AG04449 (cell line): ENCODE results near the gene ABHD17C.
A peak's percentile ranks its signal among the peaks of the same experiment; 100 is the strongest.

Experiments used
- CTCF ChIA-PET: fragments of 350-600 bp; formaldehyde crosslinking; extraction: SDS; loops from one replicate; lab custom pipeline; 2021; ENCODE audit warnings: antibody characterized with exemption; lab: Yijun Ruan, JAX
- POLR2A ChIA-PET: fragments of 400-600, 350-600 bp; formaldehyde crosslinking; extraction: SDS; loops from one replicate; lab custom pipeline; 2020; ENCODE audit warnings: antibody characterized with exemption, inconsistent platforms; lab: Yijun Ruan, JAX
- DNase-seq: peaks from one replicate; pipeline ENCODE4 v3.0.0-alpha.2; 2010; ENCODE audit warnings: low read depth, low spot score
- H3K4me3 ChIP-seq: 2 replicates; pipeline ENCODE4 v1.5.1; 2011; ENCODE audit warnings: low read depth, mild to moderate bottlenecking, control low read depth, low read length
- TF ChIP-seq, protein P1 (sequence below): IDR thresholded peaks from one replicate; pipeline ENCODE4 v1.5.1; 2011; ENCODE audit warnings: mild to moderate bottlenecking, moderate library complexity, low read length, control low read depth, inconsistent platforms; ENCODE audit not compliant: insufficient read depth; ENCODE audit errors: missing control alignments

ABHD17C gene

DNA sequence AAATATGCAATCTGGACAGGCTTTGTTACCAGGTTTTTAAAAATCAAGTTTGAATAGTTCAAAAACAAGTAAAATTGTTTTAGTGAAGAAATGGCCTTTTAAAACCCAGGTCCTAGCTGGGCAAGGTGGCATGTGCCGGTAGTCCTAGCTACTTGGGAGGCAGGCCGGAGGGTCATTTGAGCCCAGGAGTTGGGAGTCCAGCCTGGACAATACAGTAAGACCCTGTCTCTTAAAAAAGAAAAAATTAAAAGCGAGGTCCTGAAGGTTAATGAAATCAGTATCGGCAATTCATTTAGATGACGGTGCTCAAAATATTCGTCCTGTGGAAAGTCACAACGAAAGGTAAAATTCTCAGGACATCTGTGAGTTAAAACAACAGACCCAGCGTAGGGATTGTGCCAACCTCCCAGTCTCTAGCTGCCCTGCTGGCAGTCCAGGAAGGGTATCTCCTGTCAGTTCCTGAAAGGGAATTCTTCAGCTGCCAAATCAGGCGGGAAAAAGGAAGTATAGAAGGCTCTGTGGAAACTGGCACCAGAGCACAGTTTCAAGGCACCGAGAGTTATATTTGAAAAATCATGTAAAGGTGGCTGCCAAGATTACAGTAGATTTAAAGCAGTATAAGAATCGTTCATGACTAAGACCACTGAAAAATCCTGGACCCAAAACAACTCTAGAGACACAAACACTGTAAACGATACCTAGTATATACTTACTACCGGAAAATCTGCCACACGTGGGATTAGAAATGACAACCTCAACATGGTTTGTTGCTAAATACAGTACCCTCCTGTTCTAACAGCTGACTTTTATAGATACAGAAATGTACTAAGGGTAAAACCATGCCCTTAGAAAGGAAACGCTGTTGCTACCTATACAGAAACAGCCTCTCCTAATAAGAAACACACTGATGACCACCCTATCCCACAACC lies 1.2 kb upstream of the ABHD17C start:
- no peak for DNase-seq
- TF ChIP-seq, protein P1, sequence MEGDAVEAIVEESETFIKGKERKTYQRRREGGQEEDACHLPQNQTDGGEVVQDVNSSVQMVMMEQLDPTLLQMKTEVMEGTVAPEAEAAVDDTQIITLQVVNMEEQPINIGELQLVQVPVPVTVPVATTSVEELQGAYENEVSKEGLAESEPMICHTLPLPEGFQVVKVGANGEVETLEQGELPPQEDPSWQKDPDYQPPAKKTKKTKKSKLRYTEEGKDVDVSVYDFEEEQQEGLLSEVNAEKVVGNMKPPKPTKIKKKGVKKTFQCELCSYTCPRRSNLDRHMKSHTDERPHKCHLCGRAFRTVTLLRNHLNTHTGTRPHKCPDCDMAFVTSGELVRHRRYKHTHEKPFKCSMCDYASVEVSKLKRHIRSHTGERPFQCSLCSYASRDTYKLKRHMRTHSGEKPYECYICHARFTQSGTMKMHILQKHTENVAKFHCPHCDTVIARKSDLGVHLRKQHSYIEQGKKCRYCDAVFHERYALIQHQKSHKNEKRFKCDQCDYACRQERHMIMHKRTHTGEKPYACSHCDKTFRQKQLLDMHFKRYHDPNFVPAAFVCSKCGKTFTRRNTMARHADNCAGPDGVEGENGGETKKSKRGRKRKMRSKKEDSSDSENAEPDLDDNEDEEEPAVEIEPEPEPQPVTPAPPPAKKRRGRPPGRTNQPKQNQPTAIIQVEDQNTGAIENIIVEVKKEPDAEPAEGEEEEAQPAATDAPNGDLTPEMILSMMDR: no peak
- CTCF ChIA-PET: interaction anchor here (1.2 to 2.9 kb wide), 2 partner anchors 82 to 238 kb away, joined by 3 to 13 read pairs; no protein-coding TSS in a partner anchor
- H3K4me3 ChIP-seq: peak overlapping the region; percentile 85
- POLR2A ChIA-PET: interaction anchor here (1.1 kb wide), 1 partner anchor 24 kb away, joined by 4 read pairs; no protein-coding TSS in a partner anchor

DNA sequence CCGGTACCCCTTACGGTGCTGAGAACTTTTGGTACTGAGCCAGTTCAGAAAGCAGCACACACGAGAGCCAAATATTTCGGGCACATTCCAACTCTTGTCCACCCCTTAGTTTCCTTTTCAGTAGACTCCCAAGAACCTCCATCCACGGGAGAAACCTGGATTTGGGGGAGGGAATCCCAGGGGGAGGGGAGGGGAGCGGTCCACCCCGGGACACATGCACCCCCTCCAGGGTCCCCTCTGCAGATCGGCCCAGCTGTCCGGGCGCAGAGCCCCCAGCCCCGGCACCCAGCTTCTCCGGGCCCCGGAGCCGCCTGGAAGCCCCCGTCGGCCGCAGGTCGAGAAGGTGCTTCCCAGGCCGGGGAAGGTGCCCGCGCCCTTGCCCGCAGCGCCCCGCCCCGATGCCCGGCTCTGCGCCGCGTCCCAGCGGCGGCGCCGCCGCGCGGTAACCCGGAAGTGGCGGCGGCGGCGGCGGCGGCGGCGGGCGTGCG lies 455 bp upstream of the ABHD17C start:
- TF ChIP-seq, protein P1: no peak
- peak overlapping the region; percentile 85 for H3K4me3 ChIP-seq
- no peak for DNase-seq
- CTCF ChIA-PET: interaction anchor here (1.2 to 2.9 kb wide), 4 partner anchors 10 to 238 kb away, joined by 3 to 13 read pairs (median 8); partner anchors contain the start of gene CEMIP
- POLR2A ChIA-PET: interaction anchor here (0.9 to 1.9 kb wide), 4 partner anchors 18 to 85 kb away, joined by 3 to 8 read pairs (median 5); partner anchors contain the start of gene CEMIP

DNA sequence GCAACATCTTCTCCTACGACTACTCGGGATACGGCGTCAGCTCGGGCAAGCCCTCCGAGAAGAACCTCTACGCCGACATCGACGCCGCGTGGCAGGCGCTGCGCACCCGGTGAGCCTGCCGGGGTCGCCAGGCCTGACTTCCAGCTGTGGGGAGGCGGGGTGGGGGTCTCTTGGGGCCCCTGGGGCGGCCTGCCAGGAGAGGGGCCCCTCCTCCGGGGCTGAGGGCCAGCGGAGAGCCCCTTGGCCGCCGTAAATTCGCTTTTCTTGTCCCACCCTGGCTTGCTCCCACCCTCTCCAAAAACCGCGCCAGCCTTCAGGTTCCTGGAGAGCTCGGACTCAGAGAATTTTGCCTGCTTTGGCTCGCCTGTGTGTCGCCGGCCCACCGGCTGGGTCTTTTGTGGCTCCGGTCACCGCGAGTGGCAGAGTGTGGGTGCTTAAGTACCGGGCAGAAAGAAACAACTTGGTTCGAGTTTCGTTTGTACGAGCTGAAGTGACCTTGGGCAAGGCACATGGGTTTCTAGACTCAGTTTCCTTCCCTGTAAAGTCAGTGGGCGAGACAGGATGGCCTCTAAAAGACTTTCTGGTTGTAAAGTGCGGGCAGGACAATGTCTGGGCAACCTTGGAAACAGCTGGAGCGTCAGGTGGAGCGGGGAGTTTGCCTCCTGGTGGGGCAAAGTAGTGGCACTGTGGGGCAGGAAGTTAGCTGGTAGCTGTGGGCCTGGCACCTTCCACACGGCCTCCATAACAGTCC lies 976 bp downstream of the ABHD17C start:
- peak overlapping the region; percentile 85 for H3K4me3 ChIP-seq
- TF ChIP-seq, protein P1: peak; percentile 38
- ChIA-PET CTCF (interaction anchor here (0.9 to 2.9 kb wide), 10 partner anchors 9 to 242 kb away, joined by 3 to 13 read pairs (median 3); partner anchors contain the start of gene CEMIP), POLR2A (interaction anchor here (0.6 to 1.9 kb wide), 6 partner anchors 17 to 240 kb away, joined by 3 to 8 read pairs (median 3); partner anchors contain the start of gene CEMIP)
- DNase-seq: no peak

DNA sequence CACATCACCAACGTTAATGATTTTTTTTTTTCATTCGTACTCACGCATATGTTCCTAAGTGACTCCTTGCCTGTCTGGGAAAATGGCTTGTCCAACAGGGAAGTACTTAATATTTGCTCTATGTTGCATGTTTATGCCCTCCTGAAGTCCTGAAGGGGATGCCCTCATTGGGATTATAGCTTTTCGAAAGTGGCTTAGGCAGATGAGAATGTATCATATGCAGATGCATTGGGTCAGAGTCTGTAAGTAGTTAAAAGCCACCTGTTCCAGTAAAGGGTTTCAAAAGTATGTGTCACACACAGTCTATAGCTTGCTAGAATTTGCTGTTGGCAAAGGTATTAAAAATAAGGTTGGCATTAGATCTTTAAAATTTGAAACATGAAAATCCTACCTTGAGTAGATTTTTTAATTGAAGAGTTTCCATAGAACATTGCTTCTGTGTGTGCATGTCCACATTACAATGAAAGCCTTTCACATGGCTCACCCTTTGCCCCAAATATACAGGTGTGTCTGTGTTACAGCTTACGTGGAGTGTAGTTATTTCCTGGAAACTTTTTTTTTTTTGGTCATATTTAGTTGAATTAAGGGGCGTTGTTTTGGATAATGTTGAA lies 2.1 kb downstream of the ABHD17C start:
- no peak for DNase-seq
- H3K4me3 ChIP-seq: peak overlapping the region; percentile 85
- POLR2A ChIA-PET: interaction anchor here (1.4 kb wide), 1 partner anchor 48 kb away, joined by 3 read pairs; no protein-coding TSS in a partner anchor
- TF ChIP-seq, protein P1: no peak
- CTCF ChIA-PET: interaction anchor here (0.8 to 2.9 kb wide), 6 partner anchors 14 to 274 kb away, joined by 3 to 13 read pairs (median 3); partner anchors contain the start of gene CEMIP

DNA sequence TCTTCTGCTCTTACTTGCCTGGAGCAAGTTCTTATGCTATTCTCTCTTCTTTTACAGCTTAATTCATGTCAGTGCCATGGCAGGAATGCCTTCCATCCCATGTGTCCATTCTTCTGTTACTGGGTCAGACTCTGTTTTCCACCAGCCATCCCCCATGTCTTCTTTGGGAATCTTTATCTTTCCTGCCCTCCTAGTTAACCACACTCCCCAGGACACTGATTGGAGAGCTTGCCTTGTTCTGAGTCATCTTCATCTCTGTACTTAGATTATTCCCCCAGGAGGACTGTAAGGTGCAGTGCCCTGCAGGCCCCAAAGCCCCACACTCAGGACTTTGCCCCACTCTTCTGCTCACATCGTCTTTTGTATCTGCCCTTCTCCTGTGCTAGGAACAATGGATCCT lies 3.6 kb downstream of the ABHD17C start:
- no peak for DNase-seq
- TF ChIP-seq, protein P1: no peak
- ChIA-PET POLR2A (no interaction called here), CTCF (interaction anchor here (0.7 to 1.2 kb wide), 3 partner anchors 14 to 131 kb away, joined by 3 to 5 read pairs (median 5); no protein-coding TSS in a partner anchor)
- no peak overlapping the region for H3K4me3 ChIP-seq
